Mesenchymal stem cell (in vitro differentiated cells and primary cell): ENCODE results near the gene SH3TC2.

Experiments
- DNase-seq: peaks from one replicate; pipeline ENCODE4 v3.0.0-alpha.2; 2013
- H2AFZ ChIP-seq: one replicate; pipeline ENCODE4 v1.6.1; 2013; ENCODE audit warnings: low read depth, mild to moderate bottlenecking, control low read depth, inconsistent platforms, low read length, moderate library complexity
- H2AK5ac ChIP-seq: 2 replicates; pipeline ENCODE4 v1.6.1; 2013; ENCODE audit warnings: low read length, moderate library complexity, mild to moderate bottlenecking, inconsistent platforms; ENCODE audit not compliant: severe bottlenecking
- H2BK120ac ChIP-seq: one replicate; pipeline ENCODE4 v1.6.1; 2013; ENCODE audit warnings: low read depth, mild to moderate bottlenecking, inconsistent platforms, low read length, moderate library complexity
- H2BK12ac ChIP-seq, 2 experiments: one replicate each; pipeline ENCODE4 v1.6.1; 2013; ENCODE audit warnings: inconsistent platforms in 2 of 2, low read length in 2 of 2, mild to moderate bottlenecking in 2 of 2, moderate library complexity in 2 of 2, control low read depth in 1 of 2
- H2BK15ac ChIP-seq: one replicate; pipeline ENCODE4 v1.6.1; 2013; ENCODE audit warnings: mild to moderate bottlenecking, low read depth, inconsistent platforms; ENCODE audit not compliant: poor library complexity, severe bottlenecking
- H2BK5ac ChIP-seq: 2 replicates; pipeline ENCODE4 v1.6.1; 2013; ENCODE audit warnings: low read depth, mild to moderate bottlenecking, low read length, control low read depth, inconsistent platforms; ENCODE audit not compliant: poor library complexity, severe bottlenecking
- H3K14ac ChIP-seq, 2 experiments: one replicate each; pipeline ENCODE4 v1.6.1; 2013; ENCODE audit warnings: inconsistent platforms in 2 of 2, low read length in 2 of 2, control low read depth in 1 of 2, mild to moderate bottlenecking in 1 of 2, moderate library complexity in 1 of 2
- H3K18ac ChIP-seq, 2 experiments: one replicate each; pipeline ENCODE4 v1.6.1; 2013; ENCODE audit warnings: inconsistent platforms in 2 of 2, low read length in 2 of 2, control low read depth in 1 of 2, low read depth in 1 of 2, mild to moderate bottlenecking in 1 of 2
- H3K23ac ChIP-seq, 2 experiments: one replicate each; pipeline ENCODE4 v1.6.1; 2013; ENCODE audit warnings: inconsistent platforms in 2 of 2, low read length in 2 of 2, mild to moderate bottlenecking in 2 of 2, moderate library complexity in 2 of 2, control low read depth in 1 of 2
- H3K27ac ChIP-seq: 2 replicates; pipeline ENCODE4 v1.5.1; 2013; ENCODE audit warnings: mild to moderate bottlenecking, moderate library complexity, low read length, control low read depth, inconsistent platforms; ENCODE audit not compliant: poor library complexity, severe bottlenecking
- H3K27me3 ChIP-seq, 2 experiments: 2 replicates each; pipeline versions ENCODE4 v1.6.1 to v1.7.0; 2013; ENCODE audit warnings: low read length in 2 of 2, mild to moderate bottlenecking in 2 of 2, moderate library complexity in 2 of 2, control low read depth in 1 of 2, inconsistent platforms in 1 of 2; ENCODE audit not compliant: control insufficient read depth in 1 of 2, insufficient read depth in 1 of 2
- H3K36me3 ChIP-seq, 2 experiments: 2 replicates each; pipeline versions ENCODE4 v1.6.1 to v1.7.0; 2013; ENCODE audit warnings: low read length in 2 of 2, control low read depth in 1 of 2, inconsistent platforms in 1 of 2, low read depth in 1 of 2, mild to moderate bottlenecking in 1 of 2; ENCODE audit not compliant: insufficient read depth in 2 of 2, control insufficient read depth in 1 of 2
- H3K4ac ChIP-seq, 2 experiments: one replicate each; pipeline ENCODE4 v1.6.1; 2013; ENCODE audit warnings: inconsistent platforms in 2 of 2, low read length in 2 of 2, mild to moderate bottlenecking in 2 of 2, moderate library complexity in 2 of 2, control low read depth in 1 of 2, low read depth in 1 of 2
- H3K4me1 ChIP-seq: 2 replicates; pipeline ENCODE4 v1.6.1; 2013; ENCODE audit warnings: low read depth, low read length, control low read depth; ENCODE audit not compliant: control insufficient read depth, insufficient read depth
- H3K4me2 ChIP-seq: 2 replicates; pipeline ENCODE4 v1.6.1; 2013; ENCODE audit warnings: low read length, mild to moderate bottlenecking, inconsistent platforms; ENCODE audit not compliant: poor library complexity, severe bottlenecking
- H3K4me3 ChIP-seq, 2 experiments: 2 replicates each; pipeline versions ENCODE4 v1.5.1 to v1.7.0; 2013; ENCODE audit warnings: low read length in 2 of 2, mild to moderate bottlenecking in 2 of 2, control low read depth in 1 of 2, low read depth in 1 of 2; ENCODE audit not compliant: insufficient read depth in 1 of 2
- H3K79me1 ChIP-seq: replicated peaks from 2 replicates; pipeline ENCODE4 v1.6.1; 2013; ENCODE audit warnings: mild to moderate bottlenecking, control low read depth, low read length, inconsistent platforms; ENCODE audit not compliant: poor library complexity, severe bottlenecking
- H3K9ac ChIP-seq: 2 replicates; pipeline ENCODE4 v1.7.0; 2013; ENCODE audit warnings: mild to moderate bottlenecking, low read length, moderate library complexity
- H3K9me3 ChIP-seq: 2 replicates; pipeline ENCODE4 v1.7.0; 2013; ENCODE audit warnings: mild to moderate bottlenecking, low read length; ENCODE audit not compliant: control insufficient read depth
- H4K8ac ChIP-seq: one replicate; pipeline ENCODE4 v1.6.1; 2013; ENCODE audit warnings: inconsistent platforms, mild to moderate bottlenecking, low read length, moderate library complexity
- H4K91ac ChIP-seq: one replicate; pipeline ENCODE4 v1.6.1; 2013; ENCODE audit warnings: mild to moderate bottlenecking, low read length, inconsistent platforms
- WGBS: methylation state at CpG from one replicate; pipeline ENCODE4 v1.1.7; 2013; ENCODE audit warnings: mixed read lengths; 5-methylcytosine and 5-hydroxymethylcytosine counted together

SH3TC2 gene

DNA sequence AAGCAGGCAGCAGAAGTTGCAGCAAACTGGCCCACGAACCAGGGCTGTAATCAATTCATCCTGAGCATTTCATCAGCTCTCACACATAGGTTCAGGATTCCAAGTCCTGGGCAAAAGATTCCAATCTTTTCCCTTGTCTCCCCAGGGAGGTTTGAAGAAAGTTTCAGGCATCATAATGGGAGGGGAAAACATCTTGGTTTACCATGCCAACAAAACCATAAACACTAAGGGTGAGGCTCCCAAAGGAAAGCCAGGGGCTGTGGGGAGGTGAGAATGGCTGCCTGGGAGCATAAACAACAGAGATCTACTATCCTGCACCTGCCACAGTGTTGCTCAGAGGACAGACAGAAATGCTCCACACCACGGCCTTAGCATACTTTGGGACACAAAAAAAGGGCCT, 94.6 kb downstream of the SH3TC2 start:
- Histone ChIP-seq H3K14ac (no peak overlapping the region), H3K9ac (no peak overlapping the region), H2AFZ (no peak overlapping the region), H2AK5ac (peak overlapping the region; percentile 25), H3K4ac (no peak overlapping the region), H4K8ac (no peak overlapping the region), H4K91ac (no peak overlapping the region), H3K36me3 (no peaks in the 10 kb centered on the region), H3K79me1 (no peaks in the 10 kb centered on the region), H3K9me3 (no peaks in the 10 kb centered on the region), H3K23ac (no peak overlapping the region), H2BK12ac (peak overlapping the region in 1 of 2 experiments; percentile 38), H3K4me1 (peaks cover 18% of the 10 kb centered on the region), H3K27me3 (no peaks in the 10 kb centered on the region), H3K18ac (no peak overlapping the region), H2BK5ac (no peak overlapping the region), H3K4me2 (no peak overlapping the region), H3K4me3 (no peak overlapping the region), H3K27ac (no peak overlapping the region), H2BK15ac (no peak overlapping the region), H2BK120ac (no peak overlapping the region)
- peak; percentile 49 for DNase-seq
- WGBS = 85% methylated on average over 2 of the region's 2 CpGs

DNA sequence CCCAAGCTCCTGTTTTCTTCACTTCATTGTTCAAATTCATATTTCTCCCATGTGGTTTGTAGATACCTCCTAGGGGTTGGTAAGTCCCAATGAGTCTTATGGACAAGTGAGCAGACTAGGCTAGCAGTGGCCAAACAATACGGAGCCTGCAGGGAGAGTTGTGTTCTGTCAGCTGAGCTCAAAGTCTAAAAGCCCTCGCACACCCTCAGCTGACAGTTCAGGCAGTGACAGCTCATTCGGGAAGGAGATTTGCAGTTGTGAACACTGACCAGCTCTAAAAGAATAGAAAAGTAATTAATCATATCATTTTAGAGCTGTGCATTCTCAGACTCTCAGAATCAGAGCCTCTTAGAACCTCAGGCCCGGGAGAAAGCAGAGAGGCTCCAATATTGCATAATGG, 95.1 kb downstream of the SH3TC2 start:
- Histone ChIP-seq H3K9ac (no peak overlapping the region), H2BK5ac (no peak overlapping the region), H2BK120ac (no peak overlapping the region), H3K27ac (no peak overlapping the region), H2BK12ac (no peak overlapping the region), H3K14ac (no peak overlapping the region), H3K27me3 (no peaks in the 10 kb centered on the region), H3K23ac (no peak overlapping the region), H3K18ac (no peak overlapping the region), H4K91ac (no peak overlapping the region), H3K36me3 (no peaks in the 10 kb centered on the region), H2AK5ac (peak overlapping the region; percentile 40), H2BK15ac (no peak overlapping the region), H3K4me3 (no peak overlapping the region), H2AFZ (no peak overlapping the region), H3K4me2 (no peak overlapping the region), H4K8ac (no peak overlapping the region), H3K79me1 (no peaks in the 10 kb centered on the region), H3K4ac (no peak overlapping the region), H3K4me1 (peaks cover 16% of the 10 kb centered on the region), H3K9me3 (no peaks in the 10 kb centered on the region)
- peak; percentile 45 for DNase-seq
- WGBS = 66% methylated on average over 3 of the region's 4 CpGs

DNA sequence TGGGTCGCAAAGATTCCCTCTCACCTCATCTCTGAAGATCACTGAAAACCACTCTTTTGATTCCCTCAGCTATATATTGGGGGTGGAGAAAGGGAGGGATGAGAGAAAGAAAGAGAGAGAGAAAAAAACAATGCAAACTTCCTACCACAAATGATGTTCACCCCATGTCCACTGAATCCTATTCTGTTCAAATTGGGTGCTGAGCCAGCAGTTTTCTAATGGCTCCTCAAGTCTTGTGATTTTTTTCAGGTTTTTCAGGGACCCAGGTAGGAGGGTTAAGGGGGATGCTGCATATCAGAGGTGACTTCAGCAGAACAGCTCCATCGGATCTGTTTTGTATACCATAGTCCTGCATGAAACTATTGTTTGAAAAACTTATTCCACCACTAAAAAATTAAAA, 95.9 kb downstream of the SH3TC2 start:
- H3K4me3 ChIP-seq = no peak overlapping the region
- no peak overlapping the region for H3K4ac ChIP-seq
- H3K4me2 ChIP-seq = no peak overlapping the region
- H3K9ac ChIP-seq = no peak overlapping the region
- DNase-seq = no peak
- H2BK15ac ChIP-seq = no peak overlapping the region
- peak overlapping the region; percentile 31 for H2AK5ac ChIP-seq
- H4K91ac ChIP-seq = no peak overlapping the region
- H2BK12ac ChIP-seq = no peak overlapping the region
- no peak overlapping the region for H3K27ac ChIP-seq
- peaks cover 13% of the 10 kb centered on the region for H3K4me1 ChIP-seq
- H3K23ac ChIP-seq = no peak overlapping the region
- H3K14ac ChIP-seq = no peak overlapping the region
- H4K8ac ChIP-seq = no peak overlapping the region
- no peak overlapping the region for H2BK120ac ChIP-seq
- no peak overlapping the region for H2AFZ ChIP-seq
- H3K9me3 ChIP-seq = no peaks in the 10 kb centered on the region
- H3K36me3 ChIP-seq = no peaks in the 10 kb centered on the region
- H3K79me1 ChIP-seq = no peaks in the 10 kb centered on the region
- H3K27me3 ChIP-seq = no peaks in the 10 kb centered on the region
- 100% methylated on average over 1 of the region's 2 CpGs for WGBS
- H3K18ac ChIP-seq = no peak overlapping the region
- H2BK5ac ChIP-seq = no peak overlapping the region

DNA sequence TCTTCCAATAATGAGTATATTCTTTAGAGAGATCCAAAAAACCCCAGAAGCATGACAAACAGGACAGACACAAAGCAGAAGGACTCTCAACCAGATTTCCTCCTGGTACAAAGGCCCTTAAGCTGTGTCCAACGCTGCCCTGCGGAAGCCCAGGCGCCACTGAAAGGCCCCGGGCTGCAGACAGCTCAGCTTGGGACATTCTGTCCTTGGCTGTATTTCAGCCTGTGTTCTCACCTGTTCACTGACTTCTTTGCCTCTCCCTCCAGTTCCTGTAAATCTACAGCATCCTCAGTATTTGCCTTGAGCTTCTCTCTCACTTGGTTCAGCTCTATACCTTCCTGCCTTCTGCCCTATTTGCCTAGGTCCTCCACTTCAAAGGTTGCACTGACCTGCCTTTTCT, 96.5 kb downstream of the SH3TC2 start:
- H3K4me2 ChIP-seq = no peak overlapping the region
- DNase-seq = no peak
- no peak overlapping the region for H2BK5ac ChIP-seq
- H2BK120ac ChIP-seq = no peak overlapping the region
- H3K23ac ChIP-seq = no peak overlapping the region
- H3K14ac ChIP-seq = peak overlapping the region in 1 of 2 experiments; percentile 62
- H2BK15ac ChIP-seq = no peak overlapping the region
- peak overlapping the region; percentile 29 to 30 for H3K18ac ChIP-seq
- H2AK5ac ChIP-seq = peak overlapping the region; percentile 31
- peak overlapping the region; percentile 59 for H3K9ac ChIP-seq
- peak overlapping the region; percentile 18 for H4K91ac ChIP-seq
- no peak overlapping the region for H4K8ac ChIP-seq
- H3K36me3 ChIP-seq = no peaks in the 10 kb centered on the region
- H3K27ac ChIP-seq = peak overlapping the region; percentile 82
- H2BK12ac ChIP-seq = peak overlapping the region; percentile 23 to 29
- H3K4me3 ChIP-seq = no peak overlapping the region
- peaks cover 13% of the 10 kb centered on the region for H3K4me1 ChIP-seq
- H3K4ac ChIP-seq = peak overlapping the region in 1 of 2 experiments; percentile 1
- no peaks in the 10 kb centered on the region for H3K9me3 ChIP-seq
- H2AFZ ChIP-seq = peak overlapping the region; percentile 30
- H3K27me3 ChIP-seq = no peaks in the 10 kb centered on the region
- 83% methylated on average over 4 of the region's 4 CpGs for WGBS
- H3K79me1 ChIP-seq = no peaks in the 10 kb centered on the region
